CD1c-positive myeloid dendritic cell (primary cell): ENCODE data around the gene ASH1L.
"Not testable (repeated sequence)": the region's sequence is repeated elsewhere in the genome, so short reads cannot be mapped to it uniquely, and the experiment has no call there.

Experiments used
- DNase-seq: peaks from one replicate; pipeline ENCODE4 v3.0.0-alpha.2; 2016; ENCODE audit errors: extremely low spot score

ASH1L gene

DNA sequence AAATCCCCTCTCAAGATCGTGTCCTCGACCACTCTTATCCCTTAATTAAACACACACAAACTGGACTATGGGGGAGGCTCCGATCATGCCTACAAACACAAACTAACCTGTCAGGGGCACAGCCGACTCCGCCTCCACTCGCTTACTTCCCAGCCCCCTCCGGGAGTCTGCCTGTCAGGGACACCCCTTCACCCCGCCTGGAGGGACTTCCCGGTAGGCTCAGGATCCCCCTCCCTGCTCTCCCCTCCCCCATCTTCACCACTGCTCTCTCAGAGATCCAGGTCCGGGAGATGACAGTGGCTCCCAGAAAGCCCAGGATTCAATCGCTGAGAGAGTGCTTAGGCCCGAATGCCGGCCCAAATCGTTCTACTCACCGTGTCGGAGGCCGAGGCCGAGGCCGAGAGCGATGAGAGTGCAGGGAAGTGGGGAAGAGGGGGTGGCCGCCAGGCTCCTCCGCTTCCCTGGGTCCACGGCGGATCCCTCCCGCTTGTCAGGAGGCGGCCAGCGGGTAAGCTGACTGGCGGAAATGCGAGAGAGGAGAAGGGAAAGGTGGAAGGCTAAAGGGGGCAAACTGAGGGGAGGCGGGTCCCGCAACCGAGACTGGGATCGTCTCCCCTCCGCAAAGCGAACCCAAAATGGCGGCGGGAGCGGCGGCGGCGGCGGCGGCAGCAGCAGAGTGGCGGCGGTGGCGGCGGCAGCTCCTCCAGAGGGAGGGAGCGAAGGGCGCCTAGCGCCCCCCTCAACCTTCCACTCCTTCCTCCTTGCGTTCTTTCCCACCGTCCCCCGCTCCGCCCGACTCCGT lies 623 bp downstream of the ASH1L start:
- DNase-seq = not testable (repeated sequence)

DNA sequence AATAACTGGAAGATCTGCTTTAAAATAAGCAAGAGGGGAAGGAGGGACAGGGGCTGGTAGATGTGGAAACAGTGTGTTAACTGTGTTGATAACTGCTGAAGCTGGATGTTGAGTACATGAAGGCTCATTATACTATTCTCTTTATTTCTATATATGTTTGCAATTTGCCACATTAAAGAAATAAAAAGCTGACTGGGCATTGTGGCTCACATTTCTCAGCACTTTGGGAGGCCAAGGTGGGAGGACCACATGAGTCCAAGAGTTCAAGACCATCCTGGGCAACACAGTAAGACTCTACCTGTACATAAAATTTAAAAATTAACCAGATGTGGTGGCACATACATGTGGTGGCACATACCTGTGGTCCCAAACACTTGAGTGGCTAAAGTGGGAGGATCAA lies 6.7 kb downstream of the ASH1L start:
- no peak for DNase-seq

DNA sequence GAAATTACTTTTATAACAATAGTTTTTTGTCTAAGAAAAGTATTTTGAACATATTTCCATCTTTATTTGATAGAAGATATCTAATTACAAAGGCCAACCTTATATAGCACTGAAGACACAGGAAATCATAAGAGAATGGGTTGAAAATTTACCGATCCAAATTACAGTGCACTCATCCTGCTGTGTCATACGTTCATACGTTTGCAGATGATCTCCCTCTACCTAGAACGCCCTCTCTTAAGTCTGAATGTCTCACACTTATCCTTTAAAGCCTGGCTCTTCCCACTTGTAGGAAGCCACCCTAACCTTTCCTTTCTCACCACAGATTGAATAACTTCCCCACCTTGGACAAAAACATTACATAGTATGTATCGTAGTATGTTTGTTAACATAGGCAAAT lies 9.3 kb downstream of the ASH1L start:
- no peak for DNase-seq

DNA sequence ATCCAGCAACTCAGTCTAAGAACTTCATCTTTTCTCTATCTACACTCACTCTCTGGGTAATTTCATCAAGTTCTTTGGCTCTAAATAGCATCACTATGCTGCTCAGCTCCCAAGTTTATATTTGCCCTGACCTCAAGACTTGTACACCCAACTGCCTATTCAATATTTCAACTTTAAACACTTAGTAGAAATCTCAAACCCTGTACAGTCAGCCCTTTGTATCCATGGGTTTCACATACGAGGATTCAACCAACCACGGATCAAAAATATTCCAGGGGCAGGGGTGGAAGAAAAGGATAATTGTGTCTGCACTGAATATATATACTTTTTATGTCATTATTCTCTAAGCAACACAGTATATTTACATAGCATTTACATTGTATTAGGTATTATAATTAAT lies 13.9 kb downstream of the ASH1L start:
- no peak for DNase-seq

DNA sequence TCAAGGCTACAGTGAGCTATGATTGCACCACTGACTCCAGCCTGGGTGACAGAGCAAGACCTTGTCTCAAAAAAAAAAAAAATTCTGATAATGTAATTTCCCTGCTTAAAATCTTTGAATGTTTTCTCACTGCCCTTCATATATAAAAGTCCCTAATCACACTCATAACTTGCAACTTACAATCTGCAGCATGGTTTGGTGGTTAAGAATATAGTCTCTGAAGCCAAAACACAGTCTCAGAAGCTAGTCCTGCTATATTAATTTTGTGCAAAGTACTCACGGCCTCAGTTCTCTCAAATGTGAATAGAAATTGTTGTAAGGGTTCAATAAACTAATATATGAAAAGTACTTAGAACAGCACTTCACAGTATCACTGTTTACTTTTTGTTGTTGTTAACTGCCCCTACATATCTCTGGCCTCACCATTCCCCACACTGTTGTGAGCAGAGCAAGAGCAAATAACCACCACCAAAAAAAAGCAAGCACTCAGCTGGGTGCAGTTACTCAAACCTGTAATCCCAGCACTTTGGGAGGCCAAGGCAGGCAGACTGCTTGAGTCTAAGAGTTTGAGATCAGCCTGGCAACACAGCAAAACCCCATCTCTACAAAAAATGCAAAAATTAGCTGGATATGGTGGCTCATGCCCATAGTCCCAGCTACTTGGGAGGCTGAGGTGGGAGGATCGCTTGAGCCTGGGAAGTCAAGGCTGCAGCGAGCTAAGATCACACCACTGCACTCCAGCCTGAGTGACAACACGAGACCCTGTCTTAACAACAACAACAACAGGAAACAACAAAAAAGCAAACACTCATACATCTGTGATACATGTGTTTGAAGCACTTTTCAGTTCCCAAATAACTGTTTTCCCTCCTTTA lies 22.4 kb downstream of the ASH1L start:
- DNase-seq = no peak

DNA sequence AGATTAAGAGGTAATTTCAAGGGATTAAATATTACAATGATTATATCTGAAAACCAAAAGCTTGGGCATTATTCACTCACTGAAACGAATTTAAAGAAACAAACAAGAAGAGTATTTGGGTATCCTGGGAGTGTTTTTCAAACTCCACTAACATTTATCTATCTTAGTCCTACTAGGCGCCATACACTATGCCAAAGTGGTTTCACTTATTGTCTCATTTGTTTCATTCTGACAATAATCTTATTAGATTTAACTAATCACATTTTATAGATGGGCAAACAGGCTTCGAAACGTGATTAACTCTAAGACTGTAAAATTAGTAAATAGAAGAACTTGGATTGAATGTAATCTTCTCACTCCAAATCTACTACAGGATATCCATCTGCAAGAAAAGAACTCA lies 25.4 kb downstream of the ASH1L start:
- DNase-seq = no peak

DNA sequence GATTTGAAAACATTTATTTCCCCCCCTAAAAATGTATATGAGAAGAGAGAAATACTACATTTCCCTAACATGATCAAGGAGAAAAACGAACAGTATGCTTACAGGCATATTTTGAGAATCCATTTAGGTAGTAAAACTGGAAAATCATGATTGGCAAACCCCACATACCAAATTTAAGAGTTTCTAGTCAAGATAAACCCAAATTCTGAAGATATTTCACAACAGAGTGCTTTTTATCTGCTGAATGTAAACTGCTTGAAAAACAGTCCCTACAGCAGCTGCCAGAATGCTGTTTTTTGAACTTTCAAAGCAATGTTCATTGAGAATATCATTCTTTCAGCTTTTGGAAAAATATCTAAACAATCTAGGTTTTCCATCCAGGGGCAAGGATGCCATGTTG lies 31.0 kb downstream of the ASH1L start:
- DNase-seq = no peak

DNA sequence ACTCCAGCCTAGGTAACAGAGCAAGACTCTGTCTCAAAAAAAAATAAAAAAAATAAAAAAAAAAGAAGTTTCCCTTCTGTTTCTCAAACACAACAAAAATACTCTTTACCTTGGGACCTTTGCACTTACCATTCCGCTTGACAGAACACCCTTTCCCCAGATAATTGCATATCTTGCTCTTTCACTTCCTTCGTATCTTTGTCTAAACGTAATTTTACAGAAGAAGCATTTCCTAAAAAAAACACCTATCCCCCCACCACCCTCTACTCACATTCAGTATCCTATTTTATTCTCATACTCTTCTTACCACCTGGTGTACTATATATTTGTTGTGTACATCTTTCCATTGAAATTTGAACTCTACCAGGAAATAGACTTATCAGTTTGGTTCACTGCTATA lies 32.7 kb downstream of the ASH1L start:
- DNase-seq = peak; percentile 35

DNA sequence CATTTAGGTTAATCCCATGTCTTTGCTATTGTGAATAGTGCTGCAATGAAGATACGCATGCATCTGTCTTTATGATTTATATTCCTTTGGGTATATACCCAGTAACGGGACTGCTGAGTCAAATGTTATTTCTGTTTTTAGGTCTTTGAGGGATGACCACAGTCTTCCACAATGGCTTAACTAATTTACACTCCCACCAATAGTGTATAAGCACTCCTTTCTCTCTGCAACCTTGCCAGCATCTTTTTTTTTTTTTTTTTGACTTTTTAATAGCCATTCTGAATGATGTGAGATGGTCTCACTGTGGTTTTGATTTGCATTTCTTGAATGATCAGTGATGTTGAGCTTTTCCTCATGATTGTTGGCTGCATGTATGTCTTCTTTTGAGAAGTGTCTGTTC lies 33.5 kb downstream of the ASH1L start:
- no peak for DNase-seq

DNA sequence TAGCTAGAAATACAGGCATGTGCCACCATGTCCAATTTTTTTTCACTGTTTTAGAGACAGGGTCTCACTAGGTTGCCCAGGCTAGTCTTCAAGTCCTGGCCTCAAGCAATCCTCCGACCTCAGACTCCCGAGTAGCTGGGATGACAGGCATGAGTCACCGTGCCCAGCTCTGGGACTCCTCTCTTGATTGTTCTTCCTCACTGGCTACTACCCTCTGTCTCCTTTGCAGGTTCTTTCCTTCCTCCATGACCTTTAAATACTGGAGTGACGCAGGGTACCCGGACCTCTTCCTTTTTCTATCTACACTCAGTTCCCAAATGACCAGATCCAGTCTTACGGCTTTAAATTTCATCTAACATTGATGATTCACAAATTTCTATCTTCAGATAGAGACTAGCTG lies 34.9 kb downstream of the ASH1L start:
- DNase-seq = peak; percentile 68

DNA sequence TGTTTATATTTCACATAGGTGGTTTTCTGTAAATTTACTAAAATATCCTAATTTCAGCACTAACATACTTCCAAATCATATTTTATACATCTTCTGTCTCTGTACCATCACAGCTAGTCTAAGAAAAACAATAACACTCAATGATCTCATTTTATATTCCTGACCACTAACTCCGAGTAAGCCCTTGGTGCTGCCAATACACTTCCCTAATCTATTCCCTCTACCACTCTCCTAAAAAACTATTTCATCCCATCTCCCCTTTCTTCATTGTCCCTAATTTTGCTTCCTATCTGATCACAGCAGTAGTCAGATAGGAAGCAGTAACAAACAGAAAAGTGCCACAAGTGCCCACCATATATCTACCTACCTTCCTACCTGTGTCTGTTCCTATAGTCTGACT lies 36.2 kb downstream of the ASH1L start:
- no peak for DNase-seq

DNA sequence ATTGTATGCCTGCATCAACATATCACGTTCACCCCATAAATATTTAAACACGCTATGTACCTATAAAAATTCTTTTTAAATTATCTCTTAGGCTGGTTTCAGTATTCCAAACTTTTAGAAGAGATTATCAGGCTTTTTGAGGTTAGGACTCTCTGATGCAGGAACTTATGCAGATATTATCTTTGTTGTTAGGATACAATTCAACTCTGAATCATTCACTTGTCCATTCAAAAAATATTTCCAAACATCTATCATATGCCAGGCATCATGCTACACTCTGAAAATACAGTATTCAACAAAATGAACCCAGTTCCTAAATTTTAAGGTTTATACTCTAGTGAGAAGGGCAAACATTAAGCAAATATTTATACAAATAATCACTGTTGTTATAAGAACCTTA lies 40.5 kb downstream of the ASH1L start:
- no peak for DNase-seq

DNA sequence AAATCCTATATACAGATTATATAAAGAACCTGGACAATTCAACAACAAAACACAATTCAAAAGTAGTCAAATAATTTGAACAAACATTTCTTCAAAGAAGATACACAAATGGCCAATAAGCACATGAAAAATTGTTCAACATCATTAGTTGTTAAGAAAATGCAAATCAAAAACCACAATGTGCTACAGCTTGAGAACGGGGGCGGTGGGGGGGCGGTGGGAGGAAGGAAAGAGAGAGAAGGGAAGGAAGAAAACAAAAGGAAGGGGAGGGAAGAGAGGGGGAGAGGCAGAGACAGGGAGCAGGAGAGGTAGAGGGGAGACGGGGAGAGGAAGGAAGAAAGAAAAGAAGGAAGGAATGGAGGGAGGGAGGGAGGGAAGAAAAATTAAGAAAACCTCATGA lies 44.1 kb downstream of the ASH1L start:
- DNase-seq = no peak

DNA sequence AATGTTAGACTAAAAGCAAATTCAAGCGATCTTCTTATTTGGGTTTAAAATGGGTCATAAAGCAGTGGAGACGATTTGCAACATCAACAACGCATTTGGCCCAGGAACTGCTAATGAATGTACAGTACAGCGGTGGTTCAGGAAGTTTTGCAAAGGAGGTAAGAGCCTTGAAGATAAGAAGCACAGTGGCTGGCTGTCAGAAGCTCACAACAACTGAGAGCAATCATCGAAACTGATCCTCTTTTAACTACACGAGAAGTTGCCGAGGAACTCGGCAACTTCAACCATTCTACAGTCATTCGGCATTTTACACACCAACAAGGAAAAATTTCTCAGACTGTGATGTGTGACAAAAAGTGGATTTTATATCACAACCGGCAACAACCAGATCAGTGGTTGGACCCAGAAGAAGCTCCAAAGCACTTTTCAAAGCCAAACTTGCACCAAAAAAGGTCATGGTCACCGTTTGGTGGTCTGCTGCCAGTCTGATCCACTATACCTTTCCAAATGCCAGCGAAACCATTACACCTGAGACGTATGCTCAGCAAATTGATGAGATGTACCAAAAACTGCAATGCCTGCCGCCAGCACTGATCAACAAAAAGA lies 47.9 kb downstream of the ASH1L start:
- DNase-seq = no peak

DNA sequence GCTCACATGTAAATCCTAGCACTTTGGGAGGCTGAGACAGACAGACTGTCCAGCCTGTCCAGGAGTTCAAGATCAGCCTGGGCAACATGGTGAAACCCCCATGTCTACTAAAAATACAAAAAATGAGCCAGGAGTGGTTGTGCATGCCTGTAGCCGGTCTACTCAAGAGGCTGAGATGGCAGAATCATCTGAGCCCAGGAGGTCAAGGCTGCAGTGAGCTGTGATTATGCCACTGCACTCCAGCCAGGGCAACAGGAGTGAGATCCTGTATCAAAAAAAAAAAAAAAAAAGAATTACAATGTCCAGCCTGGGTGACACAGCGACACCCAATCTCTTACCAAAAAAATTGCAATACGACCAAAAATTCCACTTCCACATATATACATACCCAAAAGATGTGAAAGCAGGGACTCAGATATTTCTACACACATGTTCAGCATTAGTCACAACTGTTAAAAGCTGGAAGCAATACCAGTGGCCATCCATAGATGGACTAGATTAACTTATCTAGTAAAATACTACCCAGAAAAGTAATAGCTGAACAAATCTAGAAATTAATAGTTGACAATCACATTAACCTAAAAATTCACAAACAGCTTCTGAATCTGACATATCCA lies 49.2 kb downstream of the ASH1L start:
- DNase-seq = peak; percentile 51

DNA sequence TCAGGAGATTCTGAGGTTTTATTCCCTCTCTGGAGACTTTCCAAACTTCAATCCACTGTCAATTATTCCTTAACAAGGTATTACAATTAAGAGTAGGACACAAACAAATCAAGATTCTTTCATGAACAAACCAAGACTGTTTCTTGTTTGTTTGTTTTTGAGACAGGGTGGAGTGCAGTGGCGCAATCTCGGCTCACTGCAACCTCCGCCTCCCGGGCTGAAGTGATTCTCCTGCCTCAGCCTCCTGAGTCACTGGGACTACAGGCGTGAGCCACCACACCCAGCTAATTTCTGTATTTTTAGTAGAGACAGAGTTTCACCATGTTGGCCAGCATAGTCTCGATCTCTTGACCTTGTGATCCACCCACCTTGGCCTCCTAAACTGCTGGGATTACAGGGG lies 51.2 kb downstream of the ASH1L start:
- DNase-seq = not testable (repeated sequence)

DNA sequence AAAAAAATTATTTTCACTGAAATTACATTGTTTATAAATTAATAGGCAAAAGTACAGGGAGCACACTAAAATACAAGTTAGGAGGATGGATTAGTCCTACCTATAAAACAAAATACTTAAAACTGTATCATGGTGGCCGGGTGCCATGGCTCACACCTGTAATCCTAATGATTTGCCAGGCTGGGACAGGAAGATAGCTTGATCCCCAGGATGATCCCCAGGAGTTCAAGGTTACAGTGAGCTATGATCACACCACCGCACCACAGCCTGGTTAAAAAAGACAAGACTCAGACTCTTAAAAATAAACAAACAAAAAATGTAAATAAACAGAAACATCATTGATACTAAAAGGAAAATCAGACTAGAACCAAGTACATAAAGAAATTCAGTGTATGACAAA lies 53.5 kb downstream of the ASH1L start:
- DNase-seq = no peak

DNA sequence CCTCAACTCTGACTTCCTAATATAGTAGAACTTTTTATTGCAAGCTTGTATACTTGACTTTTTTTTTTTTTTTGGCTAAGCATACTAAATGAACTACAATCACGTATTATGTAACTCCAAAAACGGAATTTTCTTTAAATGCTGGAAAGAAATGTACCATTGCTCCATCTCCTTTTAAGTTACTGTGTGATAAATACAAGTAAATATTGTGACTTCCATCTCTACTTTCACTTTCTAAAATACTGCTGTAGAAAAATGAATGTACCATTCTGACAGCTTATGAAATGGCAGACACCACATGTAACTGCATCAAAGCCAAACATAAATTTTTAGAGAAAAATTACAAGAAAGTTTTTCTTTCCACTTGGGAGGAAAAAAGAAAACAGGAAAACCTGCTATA lies 54.7 kb downstream of the ASH1L start:
- DNase-seq = no peak

DNA sequence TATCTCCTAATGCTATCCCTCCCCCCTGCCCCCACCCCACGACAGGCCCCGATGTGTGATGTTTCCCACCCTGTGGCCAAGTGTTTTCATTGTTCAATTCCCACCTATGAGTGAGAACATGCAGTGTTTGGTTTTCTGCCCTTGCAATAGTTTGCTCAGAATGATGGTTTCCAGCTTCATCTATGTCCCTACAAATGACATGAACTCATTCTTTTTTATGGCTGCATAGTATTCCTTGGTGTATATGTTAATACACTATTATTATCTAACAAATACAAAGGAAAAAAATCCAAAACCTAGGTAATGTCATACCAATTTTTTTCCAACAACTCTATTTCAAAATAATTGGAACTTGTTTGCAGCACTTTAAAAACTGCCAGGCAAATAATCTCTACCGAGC lies 56.6 kb downstream of the ASH1L start:
- DNase-seq = not testable (repeated sequence)

DNA sequence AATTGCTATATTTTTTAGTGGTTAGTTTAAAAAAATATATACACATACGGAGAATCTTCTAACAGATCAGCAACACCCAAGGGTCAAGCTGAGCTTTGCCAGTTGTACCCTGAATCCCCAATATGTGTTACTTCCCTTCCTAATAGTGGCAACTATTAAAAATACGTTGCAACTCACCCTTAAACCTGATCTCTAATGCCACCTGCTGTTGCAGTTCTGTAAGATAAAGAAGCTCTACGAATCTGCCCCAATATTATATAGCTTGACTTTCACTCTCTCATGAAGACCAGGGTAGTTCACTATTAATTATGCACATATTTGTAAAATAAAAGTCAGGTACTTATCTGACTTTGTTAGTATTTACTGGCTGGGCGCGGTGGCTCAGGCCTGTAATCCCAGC lies 58.4 kb downstream of the ASH1L start:
- DNase-seq = peak; percentile 43

DNA sequence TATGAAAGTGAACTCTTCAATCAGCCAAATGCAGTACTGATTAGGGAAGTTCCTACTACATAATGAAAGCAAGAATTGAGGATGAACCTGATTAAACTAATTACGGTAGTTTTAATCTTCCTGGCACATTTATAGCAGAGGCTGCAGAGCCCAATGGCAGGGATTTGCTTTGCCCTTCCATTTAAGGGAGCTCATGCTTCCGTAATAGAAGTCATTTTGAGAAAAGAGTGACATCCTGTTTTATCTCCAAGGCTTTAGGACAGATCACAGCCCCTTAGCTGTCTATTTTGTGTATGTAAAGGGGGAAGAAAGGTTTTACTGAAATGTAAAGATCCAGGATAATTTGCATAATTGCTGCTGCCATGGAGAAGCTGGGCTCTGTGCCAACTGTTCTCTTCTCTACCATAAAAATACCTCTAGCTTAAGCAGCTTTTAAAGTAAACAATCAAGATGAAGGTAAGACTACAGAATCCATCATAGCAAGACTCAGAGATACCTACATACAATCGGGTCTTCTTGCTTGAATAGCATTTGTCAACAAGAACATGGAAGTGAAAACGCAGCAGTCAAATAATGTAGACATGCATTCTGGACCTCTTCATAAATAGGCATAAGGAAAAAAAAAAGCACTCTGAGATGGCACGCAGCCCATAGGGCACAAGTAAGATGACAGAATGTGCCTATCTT lies 62.5 kb downstream of the ASH1L start:
- DNase-seq = peak; percentile 60

DNA sequence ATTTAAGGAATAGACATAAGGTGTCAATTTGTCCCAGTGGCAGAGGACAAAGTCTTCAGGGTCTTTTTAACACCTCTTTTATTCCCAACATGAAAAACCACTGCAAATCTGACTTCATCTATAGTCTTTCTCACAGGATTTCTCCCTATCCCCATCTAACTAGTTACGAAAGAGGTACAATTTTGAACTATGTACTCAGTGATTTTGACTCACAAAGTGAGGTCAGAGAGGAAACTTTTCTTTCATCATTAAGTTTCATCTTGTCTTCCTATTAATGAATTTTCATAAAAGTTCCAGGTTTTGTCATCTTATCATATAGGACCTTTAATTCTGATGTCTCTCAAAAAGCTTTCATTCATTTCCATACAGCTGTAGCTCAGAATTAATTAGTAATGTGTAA lies 63.3 kb downstream of the ASH1L start:
- DNase-seq = peak; percentile 10
